ENCODE data around the gene CCDC78. TPM values are rescaled to one million over a fixed set of nuclear protein-coding genes. Genes with fewer than 3 reads are reported as not detected.
A peak's percentile ranks its signal among the peaks of the same experiment; 100 is the strongest.

CCDC78 gene
- polyA plus RNA-seq, 1 donor (not counting 4 experiments of a cell fraction or from before 2014, with no cell fraction given), result 2.5 TPM

- Histone ChIP-seq H3K9ac (ENCODE audit: control insufficient read depth, extremely low read depth, insufficient read depth, low read length) (no peak overlapping the region), H3K4me3 (ENCODE audit: control insufficient read depth in 2 of 3, extremely low read depth in 1 of 3, insufficient read depth in 2 of 3, low read depth in 1 of 3, low read length in 3 of 3) (no peak overlapping the region), H3K4me1 (ENCODE audit: control insufficient read depth, extremely low read depth, insufficient read depth, low read length) (peaks cover 17% of the 10 kb centered on the region), H3K79me2 (ENCODE audit: control insufficient read depth, insufficient read depth, low read length) (peaks cover 12% of the 10 kb centered on the region), H4K20me1 (ENCODE audit: control insufficient read depth, extremely low read depth, insufficient read depth, low read length) (no peaks in the 10 kb centered on the region), H2AFZ (ENCODE audit: control insufficient read depth, low read length) (no peak overlapping the region), H3K27me3 (ENCODE audit: control insufficient read depth, extremely low read depth, insufficient read depth, low read length) (no peaks in the 10 kb centered on the region), H3K9me1 (ENCODE audit: control insufficient read depth, extremely low read depth, insufficient read depth, low read length) (no peaks in the 10 kb centered on the region), H3K36me3 (ENCODE audit: control insufficient read depth in 2 of 2, extremely low read depth in 1 of 2, insufficient read depth in 2 of 2, low read length in 2 of 2) (peaks cover 6 to 8% of the 10 kb centered on the region in 2 experiments), H3K9me3 (ENCODE audit: control insufficient read depth, low read depth, low read length) (no peaks in the 10 kb centered on the region), H3K4me2 (ENCODE audit: control insufficient read depth, extremely low read depth, insufficient read depth, low read depth, low read length) (no peak overlapping the region), H3K27ac (ENCODE audit: control insufficient read depth, insufficient read depth, low read length) (no peak overlapping the region)
- dilution Hi-C loops (cut with MboI; ENCODE audit: extremely low pct_ligation_motif_present, low sequenced_read_pairs), result no loop called here
- no peak for FAIRE-seq
- TF ChIP-seq CTCF (optimal IDR thresholded peaks at IDR 0.05 in 1 of 3, IDR thresholded peaks at IDR 0.05 in 1 of 3, conservative IDR thresholded peaks at IDR 0.05 in 1 of 3; ENCODE audit: extremely low read depth in 1 of 3, insufficient read depth in 2 of 3, low read length in 3 of 3) (no peak), EZH2 (IDR thresholded peaks at IDR 0.05; ENCODE audit: low read length) (no peak)
- DNase-seq (ENCODE audit: low read depth, low spot score), result no peak
These were observed 15.9 kb upstream of the CCDC78 start for GRCh38 chr16:741986-742629.

- FAIRE-seq (no peak), DNase-seq (ENCODE audit: low read depth, low spot score) (no peak)
- Histone ChIP-seq H3K79me2 (ENCODE audit: control insufficient read depth, insufficient read depth, low read length) (peaks cover 12% of the 10 kb centered on the region), H3K27me3 (ENCODE audit: control insufficient read depth, extremely low read depth, insufficient read depth, low read length) (no peaks in the 10 kb centered on the region), H3K4me1 (ENCODE audit: control insufficient read depth, extremely low read depth, insufficient read depth, low read length) (peaks cover 17% of the 10 kb centered on the region), H3K4me3 (ENCODE audit: control insufficient read depth in 2 of 3, extremely low read depth in 1 of 3, insufficient read depth in 2 of 3, low read depth in 1 of 3, low read length in 3 of 3) (peak within 1 kb of the TSS; percentile 76 to 91 (median 88)), H4K20me1 (ENCODE audit: control insufficient read depth, extremely low read depth, insufficient read depth, low read length) (no peaks in the 10 kb centered on the region), H3K27ac (ENCODE audit: control insufficient read depth, insufficient read depth, low read length) (peak within 1 kb of the TSS; percentile 63), H3K9me1 (ENCODE audit: control insufficient read depth, extremely low read depth, insufficient read depth, low read length) (no peaks in the 10 kb centered on the region), H3K36me3 (ENCODE audit: control insufficient read depth in 2 of 2, extremely low read depth in 1 of 2, insufficient read depth in 2 of 2, low read length in 2 of 2) (peaks cover 11 to 14% of the 10 kb centered on the region in 2 experiments), H3K9me3 (ENCODE audit: control insufficient read depth, low read depth, low read length) (no peaks in the 10 kb centered on the region), H2AFZ (ENCODE audit: control insufficient read depth, low read length) (peak within 1 kb of the TSS; percentile 86), H3K9ac (ENCODE audit: control insufficient read depth, extremely low read depth, insufficient read depth, low read length) (peak within 1 kb of the TSS; percentile 83), H3K4me2 (ENCODE audit: control insufficient read depth, extremely low read depth, insufficient read depth, low read depth, low read length) (peak within 1 kb of the TSS; percentile 89)
- TF ChIP-seq EZH2 (IDR thresholded peaks at IDR 0.05; ENCODE audit: low read length) (no peak), CTCF (optimal IDR thresholded peaks at IDR 0.05 in 1 of 3, IDR thresholded peaks at IDR 0.05 in 1 of 3, conservative IDR thresholded peaks at IDR 0.05 in 1 of 3; ENCODE audit: extremely low read depth in 1 of 3, insufficient read depth in 2 of 3, low read length in 3 of 3) (peak; percentile 60 to 92 (median 82))
- dilution Hi-C loops (cut with MboI; ENCODE audit: extremely low pct_ligation_motif_present, low sequenced_read_pairs), result no loop called here
These were observed 14.7 kb upstream of the CCDC78 start, which contains the start of gene CIAO3 for GRCh38 chr16:740764-741505. CIAO3 (minus strand) TSS chr16:740997; CDS start chr16:740985, 12 bp downstream.
